Measurements from ENCODE around the gene OXA1L.
A peak's percentile ranks its signal among the peaks of the same experiment; 100 is the strongest.
"Not testable (repeated sequence)": the region's sequence is repeated elsewhere in the genome, so short reads cannot be mapped to it uniquely, and the experiment has no call there.

Gene OXA1L

DNA sequence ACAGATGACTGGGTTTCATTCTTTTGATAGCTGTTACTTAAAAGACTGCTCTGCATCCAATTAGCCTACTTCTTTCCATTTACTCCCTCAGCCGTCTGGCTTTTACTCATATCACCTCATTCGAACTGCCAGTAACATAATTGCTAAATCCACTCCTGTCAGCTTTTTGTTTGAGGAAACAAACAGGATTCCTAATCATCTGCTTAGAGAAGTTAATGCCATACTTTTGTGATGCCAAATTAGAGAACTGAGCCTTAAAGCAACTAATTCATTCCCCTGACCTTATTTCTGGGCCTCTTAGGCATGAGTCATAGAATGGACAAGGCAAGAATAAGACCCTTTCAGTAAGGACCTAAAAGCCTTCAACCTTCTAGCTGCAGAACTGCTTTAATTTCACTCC lies 2.9 kb downstream of the OXA1L start:
- DNase-seq (ENCODE audit: low spot score), result no peak

DNA sequence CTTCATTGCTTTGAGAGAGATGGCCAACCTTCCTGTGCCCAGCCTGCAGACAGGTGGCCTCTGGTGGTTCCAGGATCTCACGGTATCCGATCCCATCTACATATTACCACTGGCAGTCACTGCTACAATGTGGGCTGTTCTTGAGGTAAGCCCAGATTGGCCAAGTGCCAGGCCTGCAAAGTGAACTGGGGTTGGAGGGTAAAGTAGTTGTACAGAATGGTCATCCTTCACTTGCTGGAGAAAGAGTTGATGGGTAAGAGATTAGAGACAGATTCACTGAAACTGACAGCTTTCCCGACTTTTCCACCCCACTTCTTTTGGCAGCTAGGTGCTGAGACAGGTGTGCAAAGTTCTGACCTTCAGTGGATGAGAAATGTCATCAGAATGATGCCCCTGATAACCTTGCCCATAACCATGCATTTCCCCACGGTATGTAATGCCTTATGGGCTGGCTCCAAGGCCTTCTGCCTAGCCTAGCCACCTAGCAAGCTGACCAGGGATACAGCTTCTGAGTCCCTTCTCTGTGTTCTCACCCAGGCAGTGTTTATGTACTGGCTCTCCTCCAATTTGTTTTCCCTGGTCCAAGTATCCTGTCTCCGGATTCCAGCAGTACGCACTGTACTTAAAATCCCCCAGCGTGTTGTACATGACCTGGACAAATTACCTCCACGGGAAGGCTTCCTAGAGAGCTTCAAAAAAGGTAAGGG lies 4.1 kb downstream of the OXA1L start:
- DNase-seq (ENCODE audit: low spot score), result no peak

DNA sequence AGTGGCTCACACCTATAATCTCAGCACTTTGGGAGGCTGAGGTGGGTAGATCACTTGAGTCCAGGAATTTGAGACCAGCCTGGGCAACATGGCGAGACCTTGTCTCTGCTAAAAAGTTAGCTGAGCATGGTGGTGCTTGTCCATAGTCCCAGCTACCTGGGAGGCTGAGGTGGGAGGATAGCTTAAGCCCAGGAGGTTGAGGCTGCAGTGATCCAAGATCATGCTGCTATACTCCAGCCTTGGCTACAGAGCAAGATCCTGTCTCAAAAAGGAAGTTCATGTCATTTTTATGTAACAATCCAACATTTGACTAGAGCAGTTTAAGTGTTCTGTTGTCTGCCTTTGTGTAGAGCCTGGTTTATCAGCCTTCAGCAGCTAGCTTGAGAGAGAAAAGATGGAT lies 6.2 kb downstream of the OXA1L start:
- DNase-seq (ENCODE audit: low spot score), result no peak

DNA sequence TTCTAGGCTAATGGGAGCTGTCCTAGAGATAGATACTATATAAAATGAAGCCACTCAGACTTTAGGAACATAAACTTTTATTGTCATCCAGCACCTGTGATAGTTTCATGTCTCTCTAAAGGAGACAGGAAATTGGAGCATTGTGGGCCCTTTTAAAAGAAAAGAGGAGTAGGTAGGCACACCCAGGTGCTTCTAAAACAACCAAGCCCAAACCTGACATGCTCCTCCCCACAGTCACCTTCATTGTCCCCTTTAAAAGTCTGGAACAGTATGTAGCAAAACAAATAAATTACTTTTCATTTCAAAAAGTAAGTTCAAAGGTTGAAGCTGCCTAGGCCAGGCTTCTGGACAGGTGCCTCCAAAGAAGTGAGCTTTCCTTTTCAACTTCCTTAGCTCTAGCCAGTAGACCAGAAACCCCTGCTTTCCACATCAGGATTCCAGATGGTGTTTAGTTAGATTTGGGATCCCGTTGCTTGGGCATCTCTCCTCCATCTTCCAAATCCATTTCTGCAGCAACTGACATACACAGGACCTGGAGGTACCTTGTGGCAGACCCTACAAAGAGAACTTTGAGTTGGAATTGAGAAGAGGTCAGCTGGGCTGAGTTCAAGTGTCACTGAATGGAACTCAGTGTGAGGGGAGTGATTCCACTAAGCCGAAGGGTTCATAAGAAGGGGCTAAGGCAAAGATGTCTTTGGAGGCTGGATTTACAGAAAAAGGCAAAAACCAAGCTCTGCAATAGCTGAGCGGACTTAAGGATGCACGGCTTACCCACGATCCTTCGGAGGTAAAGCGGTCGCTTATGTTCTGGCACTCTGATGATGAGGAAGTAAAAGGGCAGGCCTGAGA lies 6.9 kb downstream of the OXA1L start:
- DNase-seq (ENCODE audit: low spot score), result no peak

DNA sequence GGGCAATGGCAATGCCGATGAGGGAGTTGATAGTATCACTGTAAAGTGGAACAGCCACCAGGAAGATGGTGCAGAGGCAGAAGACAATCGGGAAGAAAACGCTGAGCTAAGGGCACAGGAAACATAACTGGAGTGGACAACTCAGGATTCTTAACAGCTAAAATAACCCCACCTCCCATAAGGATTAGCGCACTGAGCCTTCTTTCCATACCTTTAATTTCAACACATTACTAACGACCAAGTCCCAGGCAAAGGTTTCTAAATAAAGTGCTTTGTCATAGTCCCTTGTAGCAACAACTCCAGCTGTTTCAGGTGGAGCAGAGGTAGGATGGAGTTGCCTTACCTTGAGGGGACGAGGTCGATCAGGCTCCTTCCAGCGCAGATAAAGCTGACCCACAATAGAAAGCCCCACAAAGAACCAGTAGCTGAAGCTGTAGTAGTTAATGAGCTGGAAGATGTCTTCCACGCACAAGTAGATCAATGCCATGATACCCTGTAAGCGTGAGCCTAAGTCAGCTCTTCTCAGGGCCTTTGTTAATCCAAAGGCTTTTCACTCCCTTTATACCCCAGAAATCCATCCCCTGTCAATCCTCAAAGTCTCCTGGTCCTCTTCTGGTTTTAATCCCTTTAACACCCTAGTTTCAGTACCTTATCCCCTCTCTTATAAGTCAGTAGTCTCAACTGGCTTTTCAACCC lies 7.7 kb downstream of the OXA1L start:
- DNase-seq (ENCODE audit: low spot score), result no peak

DNA sequence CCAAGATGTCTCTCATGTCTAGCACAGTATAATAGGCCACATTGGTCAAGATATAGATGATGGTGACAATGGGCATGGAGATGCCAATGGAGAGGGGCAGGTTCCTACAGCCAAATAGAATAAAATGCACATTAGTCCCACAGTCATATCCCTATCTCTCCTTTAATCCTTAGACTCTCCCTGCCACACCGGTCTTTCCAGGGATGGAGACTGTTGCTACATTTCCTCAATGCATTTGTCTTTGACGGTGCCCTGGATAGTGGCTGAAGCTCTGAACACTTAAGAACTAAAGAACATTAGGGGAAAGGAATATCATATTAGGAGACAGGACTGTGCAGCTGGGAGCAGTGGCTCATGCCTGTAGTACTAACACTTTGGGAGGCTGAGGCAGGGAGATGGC lies 9.7 kb downstream of the OXA1L start:
- no peak for DNase-seq (ENCODE audit: low spot score)

DNA sequence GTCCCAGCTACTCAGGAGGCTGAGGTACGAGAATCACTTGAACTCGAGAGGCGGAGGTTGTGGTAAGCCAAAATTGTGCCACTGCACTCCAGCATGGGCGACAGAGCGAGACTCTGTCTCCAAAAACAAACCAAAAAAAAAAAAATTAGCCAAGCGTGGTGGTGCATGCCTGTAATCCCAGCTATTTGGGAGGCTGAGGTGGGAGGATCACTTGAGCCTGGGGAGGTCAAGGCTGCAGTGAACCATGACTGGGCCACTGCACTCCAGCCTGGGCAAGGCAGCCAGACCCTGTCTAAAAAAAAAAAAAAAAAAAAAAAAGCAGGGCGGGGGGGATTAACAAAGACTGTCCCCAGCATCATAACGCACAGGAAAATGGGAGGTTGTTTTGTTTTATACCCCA lies 10.4 kb downstream of the OXA1L start:
- not testable (repeated sequence) for DNase-seq (ENCODE audit: low spot score)

DNA sequence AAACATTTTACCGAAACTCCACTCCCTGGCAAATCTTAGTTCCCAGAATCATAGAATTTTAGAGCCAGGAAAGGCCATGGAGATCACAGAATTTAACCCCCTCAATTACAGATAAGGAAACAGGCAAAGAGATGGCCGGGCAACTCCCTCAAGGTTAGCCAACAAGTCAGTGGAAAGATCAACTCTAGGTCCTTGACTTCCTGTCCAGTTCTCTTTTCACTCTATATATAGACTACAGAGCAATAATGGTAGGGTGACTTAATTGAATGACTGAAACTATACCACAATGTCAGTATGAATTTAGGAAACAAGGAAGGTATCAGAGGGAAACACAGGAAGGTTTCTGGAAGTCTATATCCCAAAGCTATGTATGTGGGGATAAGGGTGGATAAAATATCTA lies 11.6 kb downstream of the OXA1L start:
- DNase-seq (ENCODE audit: low spot score), result no peak

DNA sequence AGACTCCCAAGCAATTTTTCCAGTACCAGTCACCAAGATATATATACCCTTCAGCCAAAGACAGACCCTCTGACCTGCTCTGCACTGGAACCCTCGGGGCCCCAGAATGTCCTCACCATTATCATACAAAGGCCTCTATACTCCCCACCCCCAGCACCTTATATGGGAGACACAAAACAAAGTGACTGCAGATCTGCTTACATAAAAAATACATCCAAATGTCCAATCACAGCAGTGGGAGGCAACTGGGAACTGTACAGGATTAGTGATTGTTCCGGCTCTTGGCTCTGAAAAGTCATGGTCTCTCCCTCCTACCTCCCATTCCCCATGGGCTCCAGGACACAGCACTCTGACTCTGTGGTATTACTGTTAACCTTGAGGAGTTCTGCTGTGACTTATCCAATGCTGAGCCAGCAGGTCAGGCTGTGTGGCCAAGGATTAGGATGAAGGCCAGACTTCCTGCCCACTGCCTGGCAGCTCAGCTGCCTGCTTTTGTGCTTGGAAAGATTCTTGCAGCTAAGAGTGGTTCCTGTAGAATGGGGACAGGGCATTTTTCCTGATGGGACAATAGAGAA lies 13.7 kb downstream of the OXA1L start:
- no peak for DNase-seq (ENCODE audit: low spot score)

DNA sequence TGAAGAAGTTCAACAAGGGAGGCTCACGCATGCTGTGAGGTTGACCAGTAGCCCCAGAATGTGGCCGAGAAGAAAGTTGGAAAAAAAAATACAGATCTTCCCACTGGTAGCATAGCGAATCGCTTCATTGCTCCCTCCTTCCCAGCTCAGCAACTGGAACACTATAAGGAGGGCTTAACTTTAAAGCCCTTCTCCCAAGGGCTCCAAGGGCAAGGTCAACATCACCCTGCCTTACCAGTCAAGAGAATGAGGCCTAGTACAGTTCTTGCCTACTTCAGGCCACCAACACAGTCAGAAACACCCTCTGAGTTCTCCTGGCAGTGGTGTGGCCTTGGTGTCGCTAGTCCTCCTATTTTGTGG lies 14.4 kb downstream of the OXA1L start:
- DNase-seq (ENCODE audit: low spot score), result no peak

DNA sequence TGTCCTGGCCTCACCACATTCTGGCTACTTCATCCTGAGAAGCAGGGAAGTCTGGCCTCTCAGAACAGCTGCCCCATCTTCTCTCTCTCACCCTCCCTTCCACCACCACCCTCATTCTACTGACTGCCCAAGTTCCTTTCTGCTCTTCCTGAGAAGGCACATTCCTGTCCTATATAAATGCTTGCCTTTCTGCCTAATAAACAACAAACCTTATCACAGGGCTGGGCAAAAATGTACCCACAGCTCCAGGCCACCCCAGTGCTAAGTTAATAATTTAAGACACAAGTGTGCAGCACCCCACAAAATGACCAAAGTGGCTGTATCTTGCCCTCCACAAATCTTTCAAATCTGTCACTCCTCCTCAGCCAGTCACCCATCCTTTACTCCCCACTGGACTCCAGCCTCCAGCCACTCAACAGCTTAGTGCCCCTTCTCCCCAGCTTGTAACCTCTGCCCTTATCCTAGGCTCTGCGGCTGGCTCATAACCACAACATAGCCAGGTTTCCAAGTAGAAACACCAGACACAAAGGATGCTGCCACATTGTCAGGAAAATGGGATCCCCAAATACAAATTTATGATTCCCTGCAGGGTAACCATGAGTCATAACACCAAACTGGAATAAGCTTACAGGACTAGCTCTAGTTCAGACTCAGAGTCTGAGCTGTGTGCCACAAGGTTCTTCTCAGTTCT lies 15.0 kb downstream of the OXA1L start:
- peak; percentile 35 for DNase-seq (ENCODE audit: low spot score)

DNA sequence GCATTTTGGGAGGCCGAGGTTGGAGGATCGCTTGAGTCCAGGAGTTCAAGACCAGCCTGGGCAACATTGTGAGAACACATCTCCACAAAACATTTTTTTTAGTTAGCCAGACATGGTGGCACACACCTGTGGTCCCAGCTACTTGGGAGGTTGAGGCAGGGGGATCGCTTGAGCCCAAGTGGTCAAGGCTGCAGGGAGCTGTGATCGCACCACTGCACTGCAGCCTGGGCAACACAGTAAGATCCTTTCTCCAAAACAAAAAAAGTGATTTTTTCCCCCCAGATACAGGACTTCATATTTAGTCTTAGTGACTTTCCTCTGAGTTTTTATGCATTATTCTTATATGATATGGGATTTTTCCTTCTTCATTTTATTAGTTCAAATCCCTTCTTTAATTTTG lies 20.2 kb downstream of the OXA1L start:
- DNase-seq (ENCODE audit: low spot score), result no peak

DNA sequence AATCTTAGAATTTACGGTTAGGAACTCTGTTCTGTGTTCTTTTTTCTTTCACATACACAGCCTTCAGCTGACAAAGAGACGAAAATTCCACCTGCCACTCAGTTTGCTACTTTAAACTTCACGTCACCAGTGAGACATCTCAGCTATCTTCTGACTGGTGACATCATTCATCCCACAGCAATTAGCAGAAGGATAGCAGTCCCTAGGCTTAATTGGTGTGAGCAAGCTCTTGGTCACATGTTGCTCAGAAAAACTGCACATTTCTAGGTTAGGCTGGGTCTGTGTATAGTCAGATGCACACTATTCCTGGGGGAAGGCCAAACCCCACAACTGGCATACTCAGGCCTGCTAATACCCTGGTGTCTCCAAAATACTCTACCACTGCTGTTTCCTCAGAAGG lies 24.8 kb downstream of the OXA1L start:
- DNase-seq (ENCODE audit: low spot score), result peak; percentile 69

DNA sequence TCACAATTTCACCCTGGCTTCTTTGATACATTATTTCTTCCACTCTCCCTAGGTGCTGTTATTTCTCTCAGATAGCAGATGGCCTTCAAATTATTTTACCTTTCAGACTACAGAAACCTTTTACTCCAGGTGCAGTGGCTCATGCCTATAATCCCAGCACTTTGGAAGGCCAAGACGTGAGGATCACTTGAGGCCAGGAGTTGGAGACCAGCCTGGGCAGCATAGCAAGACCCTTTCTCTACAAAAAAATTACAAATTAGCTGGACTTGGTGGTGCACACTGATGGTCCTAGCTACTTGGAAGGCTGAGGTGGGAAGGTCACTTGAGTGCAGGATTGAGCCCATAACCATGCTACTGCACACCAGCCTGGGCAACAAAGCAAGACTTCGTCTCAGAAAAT lies 25.7 kb downstream of the OXA1L start:
- DNase-seq (ENCODE audit: low spot score), result no peak

DNA sequence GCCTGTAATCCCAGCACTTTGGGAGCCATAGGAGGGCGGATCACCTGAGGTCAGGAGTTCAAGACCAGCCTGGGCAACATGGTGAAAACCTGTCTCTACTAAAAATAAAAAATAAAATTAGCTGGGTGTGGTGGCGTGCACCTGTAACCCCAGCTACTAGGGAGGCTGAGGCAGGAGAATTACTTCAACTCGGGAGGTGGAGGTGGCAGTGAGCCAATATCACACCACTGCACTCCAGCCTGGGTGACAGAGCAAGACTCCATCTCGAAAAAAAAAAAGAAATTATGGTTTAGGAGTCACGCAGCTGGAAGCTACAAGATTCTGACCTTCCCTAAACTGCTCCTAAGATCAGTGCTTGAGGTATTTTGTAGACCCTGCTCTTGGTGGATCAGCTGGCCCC lies 27.1 kb downstream of the OXA1L start:
- not testable (repeated sequence) for DNase-seq (ENCODE audit: low spot score)

DNA sequence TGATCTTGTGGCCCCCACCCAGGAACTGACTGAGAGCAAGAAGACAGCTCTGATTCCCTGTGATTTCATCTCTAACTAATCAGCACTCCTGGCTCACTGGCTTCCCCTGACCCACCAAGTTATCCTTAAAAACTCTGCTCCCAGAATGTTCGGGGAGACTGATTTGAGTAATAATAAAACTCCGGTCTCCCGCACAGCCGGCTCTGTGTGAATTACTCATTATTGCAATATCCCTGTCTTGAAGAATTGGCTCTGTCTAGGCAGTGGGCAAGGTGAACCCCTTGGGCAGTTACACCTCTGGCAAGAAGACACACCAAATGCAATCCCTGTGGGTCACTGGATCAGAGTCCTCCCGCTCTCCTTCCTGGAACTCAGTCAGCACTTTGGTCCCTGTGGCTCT lies 27.5 kb downstream of the OXA1L start:
- DNase-seq (ENCODE audit: low spot score), result no peak

DNA sequence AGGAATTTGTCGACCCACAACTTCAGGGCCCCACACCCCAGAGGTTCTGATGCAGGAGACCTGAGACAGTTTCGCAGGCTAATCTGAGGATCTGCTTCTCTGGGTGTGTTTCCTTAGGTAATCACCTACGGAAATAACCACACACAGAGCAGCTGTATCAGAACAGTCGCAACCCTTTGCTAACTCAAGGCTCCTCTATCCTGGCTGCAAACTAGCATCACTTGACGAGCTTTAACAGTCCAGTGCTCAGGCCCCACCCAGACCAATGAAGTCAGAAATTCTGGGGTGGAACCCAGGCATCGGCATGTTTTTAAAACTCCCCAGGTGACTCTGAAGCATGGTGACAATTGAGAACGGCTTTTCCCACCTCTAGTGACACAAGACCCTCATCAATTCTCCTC lies 28.1 kb downstream of the OXA1L start:
- DNase-seq (ENCODE audit: low spot score), result no peak

DNA sequence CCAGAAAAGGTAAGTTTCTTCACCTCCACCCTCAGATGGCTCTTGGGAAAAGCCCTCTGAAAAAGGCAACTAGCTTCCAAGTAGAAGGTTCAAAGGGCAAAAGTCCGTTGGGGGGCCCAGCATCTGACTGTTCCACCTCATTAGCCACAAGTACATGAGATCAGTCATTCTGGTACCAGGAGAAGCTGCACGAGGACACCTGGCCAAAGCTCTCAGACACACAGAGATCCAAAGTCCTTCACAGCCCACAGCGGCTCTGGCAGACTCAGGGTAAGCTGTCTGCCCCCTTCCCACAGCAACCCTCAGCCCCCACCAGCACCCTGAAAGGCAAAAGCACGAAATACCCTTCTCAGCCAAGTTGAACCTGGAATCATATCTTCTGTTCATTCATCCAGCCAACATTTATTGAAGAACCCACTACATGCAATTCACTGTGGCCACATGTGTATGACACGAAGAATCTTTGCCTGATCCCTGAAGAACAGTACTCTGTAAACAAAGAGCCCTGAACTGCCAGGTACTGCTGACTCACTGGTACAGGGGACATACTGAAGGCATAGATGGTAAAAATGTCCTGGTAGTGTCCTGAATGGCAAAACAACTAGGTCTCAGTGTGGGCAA lies 29.7 kb downstream of the OXA1L start:
- DNase-seq (ENCODE audit: low spot score), result no peak

DNA sequence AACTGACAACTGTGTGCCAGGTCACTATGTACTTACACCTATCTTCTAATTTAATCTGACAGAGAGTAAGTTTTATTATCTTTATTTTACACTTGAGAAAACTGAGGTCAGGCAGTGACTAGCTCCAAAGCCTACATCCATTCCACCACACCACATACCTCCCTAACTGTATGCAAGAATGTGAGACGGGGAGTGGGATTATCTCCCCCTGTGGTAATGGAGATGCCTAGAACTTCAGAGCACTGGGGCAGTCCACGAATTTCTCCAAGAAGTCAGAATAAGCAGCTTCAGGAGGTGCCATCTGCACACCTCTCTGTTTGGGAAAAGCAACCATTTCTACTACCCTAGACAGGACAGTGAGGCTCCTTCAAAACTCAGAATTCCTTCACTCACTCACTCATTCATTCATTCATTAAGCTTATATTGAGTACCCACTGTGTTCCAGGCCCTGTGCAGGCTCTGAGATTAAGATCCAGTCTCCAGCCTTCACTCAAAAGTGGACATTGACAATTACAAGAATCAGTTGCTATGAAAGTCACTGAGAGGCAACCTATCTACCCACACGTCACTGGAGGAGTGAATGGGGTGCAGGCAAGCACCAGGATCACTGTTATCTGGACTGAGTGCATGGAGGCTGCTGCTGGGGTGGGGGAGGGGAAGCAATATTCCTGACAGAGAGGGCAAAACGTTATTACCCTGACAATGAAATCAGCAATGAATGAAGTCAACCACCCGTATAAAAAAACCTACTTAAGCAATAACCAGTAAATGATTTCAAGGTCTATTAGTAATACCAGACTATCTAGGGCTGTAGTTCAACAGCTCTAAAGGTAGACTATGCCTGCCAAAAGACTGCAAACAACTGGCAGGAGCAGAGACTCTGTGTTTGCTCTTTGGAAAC lies 30.8 kb downstream of the OXA1L start:
- DNase-seq (ENCODE audit: low spot score), result no peak

DNA sequence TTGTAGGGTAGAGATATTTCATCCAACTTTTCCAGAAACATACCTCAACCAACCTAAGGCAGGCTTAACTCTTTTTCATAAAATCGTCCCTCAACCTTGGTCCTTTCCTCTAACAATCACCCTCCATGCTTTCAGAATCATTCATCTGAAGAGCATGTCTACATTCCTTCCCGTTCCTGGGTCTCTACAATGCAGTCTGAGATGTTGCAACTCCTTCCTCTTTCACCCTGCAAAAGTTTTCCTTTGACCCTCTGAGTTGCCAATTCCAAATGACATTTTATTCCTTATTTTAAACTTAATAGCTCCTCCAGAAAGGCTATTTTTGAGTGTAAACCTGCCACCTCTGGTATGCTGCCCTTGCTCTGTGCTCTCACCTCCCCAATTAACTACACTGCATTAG lies 32.0 kb downstream of the OXA1L start:
- no peak for DNase-seq (ENCODE audit: low spot score)

DNA sequence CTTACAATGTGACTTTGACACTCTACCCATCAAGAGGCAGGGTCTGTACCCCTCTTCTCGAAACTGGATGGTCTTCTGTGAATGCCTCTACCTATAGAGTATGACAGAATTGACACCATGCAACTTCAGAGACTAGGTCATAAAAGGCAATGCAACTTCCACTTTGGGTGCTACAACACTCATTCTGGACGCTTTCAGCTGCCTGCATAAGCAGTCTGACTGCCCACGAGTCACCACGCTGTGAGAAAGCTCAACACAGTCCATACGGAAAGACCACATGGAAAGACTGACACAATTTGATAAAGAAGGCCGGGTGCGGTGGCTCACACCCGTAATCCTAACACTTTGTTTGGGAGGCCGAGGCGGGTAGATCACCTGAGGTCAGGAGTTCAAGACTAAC lies 33.9 kb downstream of the OXA1L start:
- DNase-seq (ENCODE audit: low spot score), result no peak
